ENCODE results near the gene TUBGCP6.

The TUBGCP6 gene

GRCh38 chr22:50194037-50194805 lies 50.6 kb downstream of the TUBGCP6 start:
- DNase-seq: no peak

DNA sequence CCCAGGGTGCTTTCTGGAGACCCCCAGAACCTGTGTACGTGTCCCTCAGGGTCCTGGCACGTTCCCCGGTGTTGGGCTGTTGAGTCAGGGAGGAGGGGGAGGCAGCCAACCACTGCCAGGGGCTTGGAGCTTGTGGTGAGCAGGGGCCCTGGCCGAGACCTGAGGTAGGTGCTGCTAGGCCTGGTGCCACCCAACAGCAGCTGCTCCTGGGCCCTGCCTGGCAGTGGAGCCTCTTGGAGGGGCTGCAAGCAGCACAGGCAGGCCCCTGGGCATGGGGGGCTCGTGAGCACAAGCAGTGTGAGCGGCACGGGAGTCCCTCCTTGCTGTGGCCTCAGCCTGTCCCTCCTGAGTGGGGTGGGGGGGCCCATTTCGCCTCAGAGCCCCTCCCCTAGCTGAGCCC lies 51.2 kb downstream of the TUBGCP6 start:
- no peak for DNase-seq

GRCh38 chr22:50192436-50193204 lies 52.2 kb downstream of the TUBGCP6 start:
- DNase-seq: no peak

GRCh38 chr22:50190941-50191741 lies 53.7 kb downstream of the TUBGCP6 start:
- DNase-seq: no peak

- DNase-seq: peak; percentile 19
Observed at GRCh38 chr22:50190182-50190940, 54.5 kb downstream of the TUBGCP6 start.

DNA sequence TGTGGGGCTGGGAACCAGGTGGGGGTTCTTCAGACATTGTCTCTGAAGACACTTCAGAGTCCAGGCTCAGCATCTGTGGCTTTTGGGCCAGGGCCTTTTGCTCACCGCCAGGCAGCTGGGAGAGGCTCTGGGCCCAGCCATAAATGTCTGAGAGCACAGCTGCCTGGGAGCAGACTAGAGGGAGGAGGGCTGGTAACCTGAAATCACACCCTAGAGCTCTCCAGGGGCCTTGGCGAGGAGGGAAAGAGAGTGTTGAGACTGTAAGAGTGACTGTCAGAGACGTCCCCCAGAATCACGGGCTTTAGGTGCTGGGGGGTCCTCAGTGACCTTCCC lies 55.0 kb downstream of the TUBGCP6 start:
- DNase-seq: no peak

GRCh38 chr22:50189184-50189848 lies 55.5 kb downstream of the TUBGCP6 start:
- peak; percentile 16 for DNase-seq

DNA sequence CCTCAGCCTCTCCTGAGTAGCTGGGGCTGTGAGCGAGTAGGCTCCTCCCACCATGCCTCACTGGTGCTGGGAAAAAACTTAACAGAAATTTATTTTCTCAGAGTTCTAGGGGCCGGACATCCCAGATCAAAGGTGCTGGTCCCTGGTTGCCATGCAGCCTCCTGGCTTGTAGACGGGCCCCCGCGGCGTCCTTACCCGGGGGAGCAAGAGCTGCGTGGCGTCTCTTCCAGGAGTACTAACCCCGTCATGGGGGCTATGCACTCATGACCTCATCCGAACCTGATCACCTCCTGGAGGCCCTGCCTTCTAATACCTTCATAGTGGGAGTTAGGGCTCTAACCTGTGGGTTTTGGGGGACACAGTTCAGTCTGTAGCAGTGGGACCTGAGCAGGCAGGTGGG lies 56.5 kb downstream of the TUBGCP6 start:
- DNase-seq: no peak

- DNase-seq: no peak
Observed at GRCh38 chr22:50186761-50187523, 57.9 kb downstream of the TUBGCP6 start.

GRCh38 chr22:50186181-50186714 lies 58.6 kb downstream of the TUBGCP6 start:
- no peak for DNase-seq

DNA sequence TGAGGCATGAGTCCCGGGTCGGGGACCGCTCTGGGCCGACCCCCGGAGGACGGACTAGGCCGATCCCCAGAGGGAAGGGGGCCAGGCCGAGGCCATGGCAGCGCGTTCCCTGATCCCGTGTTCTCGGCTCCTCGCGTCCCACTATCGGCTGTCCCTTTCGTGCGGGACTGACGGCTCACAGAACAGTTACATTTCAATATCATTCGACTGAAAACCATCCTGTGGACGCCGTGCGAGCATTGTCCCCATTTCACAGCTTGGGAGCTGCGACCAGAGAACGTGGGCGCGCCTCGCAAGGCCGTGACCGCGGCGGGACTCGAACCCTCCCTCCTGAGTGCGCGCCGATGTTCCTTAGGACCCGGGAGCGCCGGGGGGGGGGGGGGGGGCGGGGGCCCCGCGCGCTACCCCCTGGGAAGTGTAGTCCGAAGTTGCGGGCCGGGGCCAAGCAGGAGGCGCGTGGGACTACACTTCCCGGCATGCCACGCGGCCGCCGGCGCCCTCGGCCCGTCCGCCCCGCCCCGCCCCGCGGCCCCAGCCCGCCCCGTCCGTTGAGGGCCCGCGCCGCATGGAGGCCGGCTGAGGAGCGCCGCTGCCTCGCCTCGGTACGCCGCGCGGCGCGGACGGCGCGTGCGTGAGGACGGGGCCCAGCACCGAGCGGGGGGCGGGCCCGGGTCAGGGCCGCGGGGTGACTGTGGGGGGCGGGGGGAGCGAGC lies 59.3 kb downstream of the TUBGCP6 start, which contains the start of gene TRABD:
TRABD (plus strand) TSS at position 539 of the 713 bp plus-strand sequence. CDS start 7,148 bp downstream, outside the sequence.
- DNase-seq: peak; percentile 81

DNA sequence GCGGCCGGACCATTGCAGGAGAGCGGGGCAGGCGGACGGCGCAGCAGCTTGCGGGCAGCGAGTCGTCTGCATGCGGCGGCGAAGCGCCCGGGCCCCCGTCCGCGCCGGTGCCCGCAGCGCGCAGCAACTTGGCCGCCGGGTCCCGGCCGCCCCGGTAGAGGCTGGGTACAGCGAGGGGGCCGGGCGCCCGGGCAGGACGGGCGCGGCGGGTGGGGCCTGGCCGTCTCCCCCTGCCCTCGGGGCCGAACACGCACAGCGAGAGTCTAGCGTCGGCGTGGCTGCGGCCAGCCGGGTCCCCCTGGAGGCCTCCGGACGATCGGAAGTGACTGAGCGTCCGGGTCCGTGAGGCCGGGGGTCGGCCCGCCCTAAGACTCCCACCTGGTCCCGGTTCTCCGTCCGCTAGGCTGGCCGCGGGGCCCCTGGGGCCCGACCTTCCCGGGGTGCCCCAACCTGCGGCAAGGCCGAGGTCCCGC lies 59.9 kb downstream of the TUBGCP6 start:
- DNase-seq: no peak

DNA sequence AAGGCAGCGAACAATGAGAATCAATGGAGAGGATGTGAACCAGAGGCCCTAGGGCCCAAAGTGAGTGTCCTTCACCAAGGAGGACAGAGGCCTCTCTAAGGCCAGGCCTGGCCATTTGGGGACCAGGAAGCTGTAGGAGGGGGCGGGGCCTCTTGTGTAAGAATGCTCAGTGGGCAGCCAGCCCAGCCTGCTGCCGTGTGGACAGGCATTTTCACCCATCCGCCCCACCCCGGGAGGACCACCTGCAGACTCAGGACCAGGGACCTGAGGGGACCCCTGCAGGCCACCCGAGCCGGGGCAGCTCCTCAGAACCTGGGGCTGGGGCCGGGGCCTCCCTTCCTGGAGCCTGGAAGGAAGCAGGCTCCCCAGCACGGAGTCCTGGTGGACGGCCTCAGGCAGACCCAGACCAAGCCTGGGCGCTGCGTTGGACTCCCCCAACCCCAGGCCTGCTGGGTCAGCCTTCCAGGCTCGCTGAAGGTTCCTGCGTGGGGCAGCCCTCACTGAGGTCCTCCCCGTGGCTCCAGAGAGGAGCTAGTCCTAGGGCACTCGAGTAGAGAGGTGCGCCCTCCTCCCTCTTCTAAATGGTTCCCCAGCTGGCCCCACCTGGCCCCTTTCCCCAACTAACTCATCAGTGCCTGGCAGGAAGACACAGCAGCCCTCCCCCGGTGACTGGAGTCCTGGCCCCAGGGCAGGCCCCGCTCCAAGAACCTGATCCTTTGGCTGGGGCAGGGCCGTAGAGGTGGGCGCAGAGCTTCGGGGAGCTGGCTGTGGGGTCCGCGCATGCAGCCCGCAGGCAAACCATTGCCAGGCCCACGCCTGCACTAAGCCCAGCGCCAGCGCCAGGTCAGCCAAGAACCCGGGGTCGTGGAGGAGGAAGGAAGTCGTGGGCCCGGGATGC lies 60.6 kb downstream of the TUBGCP6 start:
- DNase-seq: no peak

DNA sequence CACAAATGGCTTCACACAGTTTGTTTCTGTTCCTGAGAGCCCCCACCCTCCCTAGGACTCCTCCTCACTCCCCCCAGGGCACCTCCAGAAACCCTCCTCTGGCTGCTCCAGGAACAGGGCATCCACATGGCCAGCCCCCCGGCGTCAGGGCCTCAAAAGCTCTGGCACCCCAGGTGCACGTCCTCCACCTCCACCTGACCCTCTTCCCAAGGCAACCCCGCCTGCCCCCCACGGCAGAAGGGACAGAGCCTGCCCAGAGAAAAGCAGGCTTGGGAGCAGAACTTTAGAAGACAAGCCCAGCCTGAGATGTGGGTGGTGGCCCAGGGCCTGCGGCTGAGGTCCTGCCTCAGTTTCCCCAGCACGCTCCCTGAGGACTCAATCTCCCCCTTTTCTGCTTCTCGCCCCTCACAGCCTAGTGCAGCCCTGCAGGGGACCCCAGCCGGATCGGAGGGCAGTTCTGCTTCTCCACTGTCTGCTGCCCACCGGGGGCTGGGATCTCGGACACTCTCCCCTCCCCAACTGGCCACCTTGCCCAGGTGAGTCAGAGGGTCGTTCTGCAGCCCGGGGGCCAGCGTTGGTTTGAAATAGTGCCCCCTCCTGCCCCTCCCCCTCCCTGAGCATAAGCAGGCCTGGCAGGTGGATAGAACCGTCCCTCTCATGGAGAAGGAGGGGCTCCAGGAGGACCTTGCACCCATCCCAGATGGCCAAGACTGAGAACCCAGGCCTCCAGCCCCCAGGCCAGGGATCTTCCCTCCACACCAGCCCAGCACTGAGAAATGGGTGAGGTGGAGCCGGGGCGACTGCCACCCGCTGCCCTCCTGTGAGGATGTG lies 61.5 kb downstream of the TUBGCP6 start:
- no peak for DNase-seq

GRCh38 chr22:50182176-50183081 lies 62.4 kb downstream of the TUBGCP6 start:
- DNase-seq: no peak

DNA sequence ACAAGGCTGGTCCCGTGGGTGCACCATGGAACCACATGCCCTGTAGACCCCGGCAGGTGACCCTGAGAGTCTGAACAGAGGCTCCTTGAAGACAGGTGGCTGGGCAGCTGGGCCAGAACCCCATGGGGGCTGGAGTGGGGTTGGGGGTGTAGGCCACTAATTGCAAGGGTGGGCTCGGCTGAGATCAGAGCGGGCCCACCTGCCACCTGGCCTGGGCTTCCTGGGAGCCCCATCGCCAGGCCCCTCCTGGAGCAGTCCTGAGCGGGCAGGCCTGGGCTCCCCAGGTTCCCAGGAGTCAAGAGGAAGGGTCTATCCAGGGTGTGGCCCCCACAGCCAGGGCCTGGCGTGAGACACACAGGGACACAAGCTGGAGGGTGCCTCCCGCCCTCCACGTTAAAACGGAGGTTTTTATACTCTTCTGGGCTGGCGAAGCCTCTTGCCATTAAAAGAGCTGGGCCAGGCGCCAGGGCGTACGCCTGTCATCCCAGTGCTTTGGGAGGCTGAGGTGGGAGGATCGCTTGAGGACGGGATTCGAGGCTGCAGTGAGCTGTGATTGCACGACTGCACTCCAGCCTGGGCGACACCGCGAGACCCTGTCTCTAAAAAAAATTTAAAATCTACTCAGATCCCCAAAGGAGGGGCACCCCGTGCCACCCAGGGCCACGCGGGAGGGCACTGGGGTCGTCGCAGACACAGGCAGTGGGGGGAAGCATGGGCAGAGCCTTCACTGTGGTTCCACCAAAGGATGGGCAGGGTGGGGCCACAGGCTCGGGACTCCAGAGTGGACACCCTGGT lies 63.9 kb downstream of the TUBGCP6 start:
- no peak for DNase-seq
